ENCODE measurements around the gene MPZL3. TPM values are rescaled to one million over a fixed set of nuclear protein-coding genes. Genes with fewer than 3 reads are reported as not detected.

MPZL3 gene
- total and polyA plus RNA-seq, 4 donors: 2.5 to 6.9 (median 3.5) TPM

DNA sequence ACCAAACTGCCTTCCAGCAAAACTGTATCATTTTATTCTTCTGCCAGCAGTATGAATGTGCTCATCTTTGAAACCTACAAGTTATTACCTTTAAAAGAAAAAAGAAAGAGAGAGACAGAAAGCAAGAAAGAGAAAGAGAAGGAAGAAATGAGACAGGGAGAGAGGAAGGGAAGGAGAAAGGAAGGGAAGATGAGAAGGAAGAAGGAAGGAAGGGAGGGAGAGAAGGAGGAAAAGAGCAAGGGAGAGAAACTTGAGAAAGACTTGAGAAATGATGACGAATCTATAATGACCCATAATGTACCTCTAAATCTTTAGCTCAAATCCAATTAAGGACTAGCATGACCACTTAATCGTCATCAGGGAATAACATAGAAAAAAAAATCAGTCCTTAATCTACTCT is 16.0 kb downstream of the MPZL3 start:
- no peak for DNase-seq (ENCODE audit: low spot score)
- no peak overlapping the region for H3K4me3 ChIP-seq (ENCODE audit: low read depth in 1 of 3, low read length in 3 of 3)
- peaks cover 5 to 8% (median 7%) of the 10 kb centered on the region in 4 donors for H3K36me3 ChIP-seq (ENCODE audit: control insufficient read depth in 4 of 4, insufficient read depth in 3 of 4, low read depth in 1 of 4, low read length in 3 of 4)
- no peak overlapping the region for H3K9ac ChIP-seq (ENCODE audit: low read depth in 1 of 2, low read length in 2 of 2)
- H3K9me3 ChIP-seq (ENCODE audit: control insufficient read depth in 4 of 4, low read length in 3 of 4): no peaks in the 10 kb centered on the region
- no peaks in the 10 kb centered on the region for H3K27me3 ChIP-seq (ENCODE audit: control insufficient read depth in 4 of 4, insufficient read depth in 4 of 4, low read length in 3 of 4)
- H3K27ac ChIP-seq (ENCODE audit: low read depth in 1 of 2, low read length in 2 of 2): no peak overlapping the region
- 86% methylated on average over 2 of the region's 2 CpGs for WGBS
- H3K4me1 ChIP-seq (ENCODE audit: control insufficient read depth in 4 of 4, insufficient read depth in 4 of 4, low read length in 3 of 4): peaks cover under 1 to 22% (median 9%) of the 10 kb centered on the region in 4 donors
- TF ChIP-seq TAF1 (conservative IDR thresholded peaks at IDR 0.05) (no peak), RAD21 (IDR thresholded peaks at IDR 0.05) (no peak), EGR1 (IDR thresholded peaks at IDR 0.05; ENCODE audit: low read depth in 2 of 2) (no peak), JUND (IDR thresholded peaks at IDR 0.05) (no peak), NR2F2 (IDR thresholded peaks at IDR 0.05) (no peak), HNF4A (conservative IDR thresholded peaks at IDR 0.05) (no peak), YY1 (IDR thresholded peaks at IDR 0.05) (no peak), FOXA1 (IDR thresholded peaks at IDR 0.05) (no peak), SP1 (IDR thresholded peaks at IDR 0.05) (no peak), FOXA2 (IDR thresholded peaks at IDR 0.05) (no peak), GABPA (IDR thresholded peaks at IDR 0.05 in 1 of 2, conservative IDR thresholded peaks at IDR 0.05 in 1 of 2) (no peak), HNF4G (IDR thresholded peaks at IDR 0.05) (no peak), RXRA (IDR thresholded peaks at IDR 0.05) (no peak)
- TF ChIP-seq, protein P1, sequence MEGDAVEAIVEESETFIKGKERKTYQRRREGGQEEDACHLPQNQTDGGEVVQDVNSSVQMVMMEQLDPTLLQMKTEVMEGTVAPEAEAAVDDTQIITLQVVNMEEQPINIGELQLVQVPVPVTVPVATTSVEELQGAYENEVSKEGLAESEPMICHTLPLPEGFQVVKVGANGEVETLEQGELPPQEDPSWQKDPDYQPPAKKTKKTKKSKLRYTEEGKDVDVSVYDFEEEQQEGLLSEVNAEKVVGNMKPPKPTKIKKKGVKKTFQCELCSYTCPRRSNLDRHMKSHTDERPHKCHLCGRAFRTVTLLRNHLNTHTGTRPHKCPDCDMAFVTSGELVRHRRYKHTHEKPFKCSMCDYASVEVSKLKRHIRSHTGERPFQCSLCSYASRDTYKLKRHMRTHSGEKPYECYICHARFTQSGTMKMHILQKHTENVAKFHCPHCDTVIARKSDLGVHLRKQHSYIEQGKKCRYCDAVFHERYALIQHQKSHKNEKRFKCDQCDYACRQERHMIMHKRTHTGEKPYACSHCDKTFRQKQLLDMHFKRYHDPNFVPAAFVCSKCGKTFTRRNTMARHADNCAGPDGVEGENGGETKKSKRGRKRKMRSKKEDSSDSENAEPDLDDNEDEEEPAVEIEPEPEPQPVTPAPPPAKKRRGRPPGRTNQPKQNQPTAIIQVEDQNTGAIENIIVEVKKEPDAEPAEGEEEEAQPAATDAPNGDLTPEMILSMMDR (IDR thresholded peaks at IDR 0.05; ENCODE audit: low read depth, low read length, missing input control): no peak
- TF ChIP-seq, protein P2, sequence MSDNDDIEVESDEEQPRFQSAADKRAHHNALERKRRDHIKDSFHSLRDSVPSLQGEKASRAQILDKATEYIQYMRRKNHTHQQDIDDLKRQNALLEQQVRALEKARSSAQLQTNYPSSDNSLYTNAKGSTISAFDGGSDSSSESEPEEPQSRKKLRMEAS (IDR thresholded peaks at IDR 0.05): no peak
- TF ChIP-seq, protein P3, sequence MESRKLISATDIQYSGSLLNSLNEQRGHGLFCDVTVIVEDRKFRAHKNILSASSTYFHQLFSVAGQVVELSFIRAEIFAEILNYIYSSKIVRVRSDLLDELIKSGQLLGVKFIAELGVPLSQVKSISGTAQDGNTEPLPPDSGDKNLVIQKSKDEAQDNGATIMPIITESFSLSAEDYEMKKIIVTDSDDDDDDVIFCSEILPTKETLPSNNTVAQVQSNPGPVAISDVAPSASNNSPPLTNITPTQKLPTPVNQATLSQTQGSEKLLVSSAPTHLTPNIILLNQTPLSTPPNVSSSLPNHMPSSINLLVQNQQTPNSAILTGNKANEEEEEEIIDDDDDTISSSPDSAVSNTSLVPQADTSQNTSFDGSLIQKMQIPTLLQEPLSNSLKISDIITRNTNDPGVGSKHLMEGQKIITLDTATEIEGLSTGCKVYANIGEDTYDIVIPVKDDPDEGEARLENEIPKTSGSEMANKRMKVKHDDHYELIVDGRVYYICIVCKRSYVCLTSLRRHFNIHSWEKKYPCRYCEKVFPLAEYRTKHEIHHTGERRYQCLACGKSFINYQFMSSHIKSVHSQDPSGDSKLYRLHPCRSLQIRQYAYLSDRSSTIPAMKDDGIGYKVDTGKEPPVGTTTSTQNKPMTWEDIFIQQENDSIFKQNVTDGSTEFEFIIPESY (IDR thresholded peaks at IDR 0.05): no peak
- TF ChIP-seq, protein P4, sequence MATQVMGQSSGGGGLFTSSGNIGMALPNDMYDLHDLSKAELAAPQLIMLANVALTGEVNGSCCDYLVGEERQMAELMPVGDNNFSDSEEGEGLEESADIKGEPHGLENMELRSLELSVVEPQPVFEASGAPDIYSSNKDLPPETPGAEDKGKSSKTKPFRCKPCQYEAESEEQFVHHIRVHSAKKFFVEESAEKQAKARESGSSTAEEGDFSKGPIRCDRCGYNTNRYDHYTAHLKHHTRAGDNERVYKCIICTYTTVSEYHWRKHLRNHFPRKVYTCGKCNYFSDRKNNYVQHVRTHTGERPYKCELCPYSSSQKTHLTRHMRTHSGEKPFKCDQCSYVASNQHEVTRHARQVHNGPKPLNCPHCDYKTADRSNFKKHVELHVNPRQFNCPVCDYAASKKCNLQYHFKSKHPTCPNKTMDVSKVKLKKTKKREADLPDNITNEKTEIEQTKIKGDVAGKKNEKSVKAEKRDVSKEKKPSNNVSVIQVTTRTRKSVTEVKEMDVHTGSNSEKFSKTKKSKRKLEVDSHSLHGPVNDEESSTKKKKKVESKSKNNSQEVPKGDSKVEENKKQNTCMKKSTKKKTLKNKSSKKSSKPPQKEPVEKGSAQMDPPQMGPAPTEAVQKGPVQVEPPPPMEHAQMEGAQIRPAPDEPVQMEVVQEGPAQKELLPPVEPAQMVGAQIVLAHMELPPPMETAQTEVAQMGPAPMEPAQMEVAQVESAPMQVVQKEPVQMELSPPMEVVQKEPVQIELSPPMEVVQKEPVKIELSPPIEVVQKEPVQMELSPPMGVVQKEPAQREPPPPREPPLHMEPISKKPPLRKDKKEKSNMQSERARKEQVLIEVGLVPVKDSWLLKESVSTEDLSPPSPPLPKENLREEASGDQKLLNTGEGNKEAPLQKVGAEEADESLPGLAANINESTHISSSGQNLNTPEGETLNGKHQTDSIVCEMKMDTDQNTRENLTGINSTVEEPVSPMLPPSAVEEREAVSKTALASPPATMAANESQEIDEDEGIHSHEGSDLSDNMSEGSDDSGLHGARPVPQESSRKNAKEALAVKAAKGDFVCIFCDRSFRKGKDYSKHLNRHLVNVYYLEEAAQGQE (IDR thresholded peaks at IDR 0.05): no peak
- TF ChIP-seq, protein P5, sequence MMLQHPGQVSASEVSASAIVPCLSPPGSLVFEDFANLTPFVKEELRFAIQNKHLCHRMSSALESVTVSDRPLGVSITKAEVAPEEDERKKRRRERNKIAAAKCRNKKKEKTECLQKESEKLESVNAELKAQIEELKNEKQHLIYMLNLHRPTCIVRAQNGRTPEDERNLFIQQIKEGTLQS (IDR thresholded peaks at IDR 0.05): no peak

Data from liver (tissue), 9 donors.